HG02678 (cell line): Measurements from ENCODE around the gene CDC123.
"Not testable (repeated sequence)": the region's sequence is repeated elsewhere in the genome, so short reads cannot be mapped to it uniquely, and the experiment has no call there.

ENCODE experiments used
- ATAC-seq: cut with Tn5 transposase; IDR thresholded peaks from one replicate; pipeline ENCODE4 v1.9.1; 2021; ENCODE audit warnings: mild to moderate bottlenecking, moderate library complexity; ENCODE audit not compliant: unreplicated experiment

Gene CDC123

DNA sequence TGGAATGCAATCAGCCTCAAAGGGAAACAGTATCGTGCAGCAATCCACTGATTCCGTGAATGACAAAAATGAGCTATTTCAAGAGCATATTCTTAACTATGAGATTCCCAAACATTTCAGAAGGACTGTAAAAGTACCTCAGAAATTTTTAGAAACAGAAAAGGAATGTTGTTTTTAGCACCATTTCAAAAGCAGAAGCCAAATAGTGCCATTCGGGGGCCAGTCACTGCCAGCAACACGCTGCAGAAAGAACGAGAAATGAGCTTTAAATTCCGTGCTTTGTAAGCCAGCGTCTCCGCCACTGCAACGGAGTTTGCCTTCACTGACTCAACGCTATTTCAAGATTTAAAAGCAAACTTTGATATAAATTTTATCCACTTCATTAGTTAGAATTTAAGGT, 6.6 kb upstream of the CDC123 start:
- ATAC-seq, result no peak

DNA sequence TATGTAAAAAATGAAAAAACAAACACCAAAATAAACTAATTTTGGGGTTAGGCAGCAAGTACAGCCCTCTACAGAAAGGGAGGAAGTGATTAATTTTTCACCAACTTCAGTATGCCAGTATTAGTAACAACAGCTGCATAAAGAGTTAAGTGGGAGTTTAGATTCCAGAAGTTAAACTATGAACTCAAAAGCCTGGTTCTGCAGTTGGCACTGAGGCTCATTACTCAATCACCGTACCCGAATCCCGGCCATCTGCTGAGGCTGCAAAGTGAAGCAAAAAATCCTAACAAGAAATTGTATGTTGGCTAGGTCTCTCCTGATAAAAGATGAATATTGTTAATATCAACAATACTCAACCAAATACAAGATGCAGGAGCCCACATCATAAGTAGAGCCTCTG, 4.3 kb upstream of the CDC123 start:
- ATAC-seq, result no peak

DNA sequence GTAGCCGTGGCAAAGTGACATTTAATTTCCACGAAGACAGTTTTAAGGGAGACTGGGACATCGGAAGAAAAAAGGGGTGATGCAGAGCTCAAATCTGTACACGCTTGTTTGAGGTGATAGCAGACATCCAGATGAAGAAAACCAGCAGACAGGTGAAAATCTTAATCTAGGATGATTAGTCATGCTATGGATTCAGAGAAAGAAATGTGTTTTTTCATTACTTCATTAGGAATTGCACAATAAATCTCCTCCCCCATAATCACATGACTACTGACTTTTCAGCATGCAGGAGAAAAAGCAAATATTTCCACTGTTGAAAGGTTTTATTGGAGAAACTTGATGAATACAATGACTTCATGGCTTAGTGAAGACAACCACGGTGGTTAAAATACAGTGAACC, 2.8 kb upstream of the CDC123 start:
- ATAC-seq, result no peak

DNA sequence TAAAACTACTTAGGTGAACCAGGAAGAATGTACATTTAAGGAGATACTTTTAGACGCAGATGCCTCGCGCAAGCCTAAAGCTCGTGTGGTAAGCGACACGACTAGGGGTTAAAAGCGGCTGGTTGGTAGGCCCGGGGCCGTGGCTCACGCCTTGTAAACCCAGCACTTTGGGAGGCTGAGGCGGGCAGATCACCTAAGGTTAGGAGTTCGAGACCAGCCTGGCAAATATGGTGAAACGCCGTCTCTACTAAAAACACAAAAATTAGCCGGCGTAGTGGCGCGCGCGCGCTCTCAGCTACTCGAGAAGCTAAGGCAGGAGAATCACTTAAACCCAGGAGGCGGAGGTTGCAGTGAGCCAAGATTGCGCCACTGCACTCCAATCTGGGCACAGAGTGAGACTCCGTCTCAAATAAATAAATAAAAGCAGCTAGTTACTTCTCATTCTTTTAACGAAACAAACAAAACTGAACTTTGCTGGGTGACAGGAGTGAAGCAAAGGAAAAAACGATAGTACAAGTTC, 1.2 kb upstream of the CDC123 start:
- ATAC-seq, result no peak

DNA sequence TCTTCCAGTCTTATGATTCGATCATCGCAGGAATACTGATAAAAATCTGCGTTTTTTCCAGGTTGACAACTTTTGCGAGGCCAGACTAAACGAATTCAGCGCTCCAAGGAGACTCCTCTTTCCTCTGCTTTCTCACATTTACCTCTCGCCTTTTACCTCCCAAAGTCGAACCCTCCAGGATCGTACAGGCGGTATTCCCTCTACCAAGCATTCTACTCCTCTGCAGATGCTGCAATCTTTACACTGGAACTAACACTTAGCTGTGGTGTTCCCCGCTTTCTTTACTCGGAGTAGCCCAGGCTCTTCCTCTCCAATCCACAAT, 746 bp upstream of the CDC123 start:
- no peak for ATAC-seq

DNA sequence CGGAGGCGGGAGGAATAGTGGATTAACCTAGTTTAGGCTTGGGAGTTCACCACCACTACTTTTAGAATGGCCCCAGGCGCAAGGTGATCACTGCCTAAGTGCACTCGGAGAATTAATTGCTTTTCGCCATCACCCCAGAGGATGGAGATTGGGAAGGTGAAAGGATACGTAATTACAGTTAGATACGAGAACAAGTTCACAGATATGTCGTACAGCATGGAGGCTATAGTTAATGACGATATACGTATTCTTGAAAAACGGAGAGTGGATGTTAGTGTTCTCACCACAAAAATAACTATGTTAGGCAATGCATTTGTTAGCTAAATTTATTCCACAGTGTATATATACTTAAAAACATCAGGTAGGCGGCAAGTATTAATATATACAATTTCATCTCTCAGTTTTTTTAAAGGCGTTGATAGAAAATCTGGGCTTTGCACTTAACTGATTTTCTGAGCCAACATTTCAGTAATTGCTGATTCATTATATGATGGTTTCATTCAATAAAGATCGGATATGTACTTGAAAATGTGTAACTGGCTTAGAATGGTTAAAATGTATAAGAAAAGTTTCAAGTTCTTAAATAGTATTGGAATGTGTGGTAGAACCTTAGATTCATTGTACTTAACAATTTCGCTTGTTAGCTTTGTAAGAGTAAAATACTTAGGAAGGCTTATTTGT, 683 bp downstream of the CDC123 start:
- no peak for ATAC-seq

DNA sequence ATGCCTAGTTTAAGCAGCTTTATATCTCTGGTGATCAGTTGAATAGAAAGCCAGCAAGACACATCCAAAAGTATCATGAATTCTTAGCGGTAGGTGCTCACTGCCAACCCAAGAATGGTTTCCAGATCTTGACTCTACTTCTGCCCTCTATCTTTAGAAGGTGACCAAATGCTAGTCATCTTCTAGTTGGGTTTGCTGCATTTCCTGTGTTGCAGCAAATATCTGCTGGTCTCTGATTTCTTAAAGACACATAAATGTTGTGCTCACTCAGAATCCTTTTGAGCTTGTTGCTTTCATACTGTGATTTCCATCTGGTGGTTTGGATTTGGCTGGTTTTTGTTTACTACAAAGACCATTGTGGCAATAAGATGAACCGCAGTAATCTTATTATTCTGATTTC, 2.2 kb downstream of the CDC123 start:
- ATAC-seq, result no peak

DNA sequence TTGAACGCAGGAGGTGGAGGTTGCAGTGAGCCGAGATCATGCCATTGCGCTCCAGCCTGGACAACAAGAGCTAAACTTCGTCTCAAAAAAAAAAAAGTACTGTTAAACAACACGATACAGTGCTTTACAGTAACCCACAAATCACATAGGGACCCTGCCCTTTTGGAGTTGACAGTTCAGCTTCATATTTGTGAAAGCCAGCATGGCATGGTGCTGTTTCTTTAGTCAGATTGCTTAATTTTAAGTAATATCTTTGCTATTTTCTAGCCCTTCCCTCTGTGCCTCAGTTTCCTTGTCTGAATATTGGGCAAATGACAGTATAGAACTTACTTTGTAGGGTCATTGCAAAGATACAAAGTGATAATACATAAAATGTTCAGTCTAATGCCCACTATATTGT, 4.9 kb downstream of the CDC123 start:
- ATAC-seq, result no peak

DNA sequence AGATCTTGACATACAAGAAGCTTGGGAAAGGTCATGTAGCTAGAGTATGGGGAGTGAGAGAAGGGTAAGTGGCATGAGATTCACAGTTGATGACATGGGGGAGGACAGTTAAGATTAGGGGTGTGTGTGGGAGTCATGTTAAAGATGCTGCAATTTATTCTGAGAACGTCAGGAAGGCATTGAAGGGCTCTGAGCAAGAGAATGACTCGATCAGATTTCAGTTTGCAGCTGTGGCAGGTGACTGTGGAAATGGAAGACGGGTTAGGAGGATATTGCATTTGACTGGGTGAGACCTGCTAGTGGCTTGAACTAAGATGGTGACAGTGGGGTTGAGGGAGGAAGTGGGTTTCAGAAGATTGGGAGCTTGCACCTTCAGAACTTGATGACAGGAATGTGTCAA, 5.6 kb downstream of the CDC123 start:
- ATAC-seq, result no peak

DNA sequence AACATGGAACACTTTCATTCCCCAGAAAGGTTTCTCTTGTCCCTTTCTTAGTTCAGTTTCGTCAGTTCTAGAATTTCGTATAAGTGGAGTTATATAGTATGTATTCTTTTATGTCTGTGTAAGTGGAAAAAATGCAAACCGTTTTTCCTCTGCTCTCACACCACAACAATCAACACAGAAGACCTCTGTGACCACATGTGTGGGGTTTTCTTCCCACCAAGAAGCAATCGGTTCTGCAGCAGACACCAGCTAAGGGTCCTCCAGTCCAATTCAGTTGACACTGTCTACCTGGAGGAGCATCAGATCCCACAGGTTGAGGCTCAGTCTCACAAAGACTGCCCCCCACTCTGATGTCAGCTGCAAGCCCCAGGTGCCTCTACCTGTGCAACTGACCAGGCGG, 6.2 kb downstream of the CDC123 start:
- ATAC-seq, result no peak

DNA sequence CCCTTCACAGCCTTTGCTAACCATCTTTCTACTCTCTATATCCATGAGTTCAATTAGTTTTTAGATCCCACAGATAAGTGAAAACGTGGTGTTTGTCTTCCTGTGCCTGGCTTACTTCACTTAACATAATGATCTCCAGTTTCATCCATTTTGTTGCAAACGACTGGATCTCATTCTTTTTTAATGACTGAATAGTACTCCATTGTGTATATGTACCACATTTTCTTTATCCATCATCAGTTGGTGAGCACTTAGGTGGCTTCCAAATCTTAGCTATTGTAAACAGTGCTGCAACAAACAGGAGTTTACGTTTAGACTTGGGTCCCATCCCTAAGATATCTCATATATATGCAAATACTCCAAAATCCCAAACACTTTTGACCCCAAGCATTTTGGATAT, 9.1 kb downstream of the CDC123 start:
- ATAC-seq, result no peak

DNA sequence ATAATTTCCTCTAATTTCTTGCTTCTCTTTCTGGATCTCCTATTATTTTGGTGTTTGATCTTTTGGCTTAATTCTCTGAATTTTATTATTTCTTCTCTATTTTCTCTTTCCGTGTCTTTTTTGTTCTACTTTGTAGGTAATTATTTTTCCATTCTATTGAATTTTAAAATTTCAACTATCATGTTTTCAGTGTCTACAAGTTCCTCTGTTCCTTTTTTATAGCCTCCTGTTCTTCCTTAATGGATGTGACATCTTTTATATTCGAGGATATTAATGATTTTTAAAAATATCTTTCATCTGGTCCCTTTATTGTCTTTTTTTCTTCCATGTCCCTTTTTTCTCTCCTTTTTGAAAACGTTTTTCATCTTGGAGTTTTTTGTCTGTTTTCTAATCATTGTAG, 11.1 kb downstream of the CDC123 start:
- ATAC-seq, result no peak

DNA sequence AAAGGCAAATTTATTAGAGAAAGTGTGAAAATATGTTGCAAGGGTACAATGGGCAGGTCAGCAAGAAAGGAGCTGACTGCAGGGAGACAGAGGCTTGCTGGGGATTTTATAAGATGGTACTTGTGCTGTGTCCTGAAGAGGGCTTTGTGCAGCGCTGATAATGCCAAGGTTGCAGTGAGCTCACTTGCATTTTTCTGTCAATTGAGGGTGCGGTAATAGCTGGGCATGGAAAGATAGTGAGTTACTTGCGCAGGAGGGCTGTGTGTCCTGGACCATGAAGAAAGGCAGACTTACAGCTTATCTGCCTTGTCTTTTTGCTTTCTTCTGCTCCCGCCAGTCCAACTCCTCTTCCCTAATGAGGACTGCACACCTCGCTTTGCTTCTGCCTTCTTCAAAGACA, 12.5 kb downstream of the CDC123 start:
- no peak for ATAC-seq

DNA sequence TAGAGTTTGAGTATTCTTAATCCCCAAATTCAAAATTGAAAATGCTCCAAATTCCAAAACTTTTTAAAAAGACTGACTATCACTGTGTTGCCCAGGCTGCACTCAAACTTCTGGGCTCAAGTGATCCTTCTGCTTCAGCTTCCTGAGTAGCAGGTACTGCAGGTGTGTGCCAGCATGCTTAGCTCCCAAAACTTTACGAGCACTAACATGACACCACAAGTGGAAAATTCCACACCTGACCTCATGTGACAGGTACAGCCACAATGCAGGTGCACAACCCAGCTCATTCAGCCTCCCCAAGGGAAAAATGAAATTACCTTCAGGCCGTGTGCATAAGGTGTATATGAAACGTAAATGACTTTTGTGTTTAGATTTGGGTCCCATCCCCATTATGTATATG, 16.5 kb downstream of the CDC123 start:
- ATAC-seq, result no peak

DNA sequence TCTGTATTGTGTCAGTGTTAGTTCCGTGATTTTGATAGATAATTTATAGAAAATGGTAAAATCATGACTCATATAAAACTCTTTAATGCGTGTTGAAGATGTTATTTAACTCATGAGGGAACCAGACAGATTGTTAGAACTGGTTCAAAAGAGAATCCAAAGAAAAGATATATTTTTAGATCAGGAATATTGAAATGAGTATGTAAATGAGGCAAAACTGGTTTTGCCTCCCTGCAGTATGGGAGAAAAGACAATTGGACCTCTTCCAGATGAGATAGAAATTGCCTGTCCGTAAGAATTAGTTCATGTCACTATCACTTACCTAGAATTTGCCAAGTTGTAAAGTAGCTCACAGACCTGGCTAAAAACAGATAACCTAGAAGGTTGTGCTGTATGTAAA, 17.6 kb downstream of the CDC123 start:
- ATAC-seq, result no peak

DNA sequence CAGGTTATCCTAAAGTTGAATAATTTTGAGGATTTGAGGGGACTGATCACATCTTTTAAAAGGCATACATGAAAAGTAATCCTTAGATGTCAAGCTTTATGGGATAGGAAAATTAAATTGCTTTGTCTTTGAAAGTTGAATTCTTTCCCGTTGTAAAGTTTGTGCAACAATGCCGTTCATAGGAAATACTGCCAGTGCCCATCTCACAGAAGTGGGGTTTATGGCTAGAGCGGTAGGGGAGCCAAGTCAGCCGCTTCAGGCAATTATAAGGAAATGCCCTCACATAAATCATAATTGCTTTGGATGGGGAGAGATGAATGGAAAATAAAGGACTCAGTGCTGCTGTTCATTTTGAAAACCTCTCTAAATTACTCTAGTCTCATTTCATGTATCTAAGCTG, 18.1 kb downstream of the CDC123 start:
- ATAC-seq, result no peak

DNA sequence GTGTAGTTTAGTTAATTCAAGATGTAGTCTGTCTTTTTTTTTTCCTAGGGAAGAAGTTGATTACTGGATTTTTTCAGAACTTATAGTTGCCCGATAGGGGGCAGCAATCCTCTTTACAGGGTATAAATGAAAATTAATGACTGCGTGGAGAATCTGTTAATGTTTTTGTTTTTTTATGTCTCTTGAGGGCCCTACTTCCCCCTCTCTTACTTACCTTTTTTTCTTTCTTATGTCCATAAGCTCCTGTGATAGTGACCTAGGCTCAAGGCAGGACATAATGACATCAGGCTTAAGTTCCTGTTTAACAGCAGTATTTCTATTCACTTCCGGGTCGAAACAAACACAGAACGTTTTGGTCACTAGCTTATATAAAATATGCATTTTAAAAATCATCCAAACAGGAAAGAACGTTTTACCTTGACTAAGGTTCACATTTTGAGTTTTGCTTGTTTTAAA, 18.8 kb downstream of the CDC123 start:
- ATAC-seq, result no peak

DNA sequence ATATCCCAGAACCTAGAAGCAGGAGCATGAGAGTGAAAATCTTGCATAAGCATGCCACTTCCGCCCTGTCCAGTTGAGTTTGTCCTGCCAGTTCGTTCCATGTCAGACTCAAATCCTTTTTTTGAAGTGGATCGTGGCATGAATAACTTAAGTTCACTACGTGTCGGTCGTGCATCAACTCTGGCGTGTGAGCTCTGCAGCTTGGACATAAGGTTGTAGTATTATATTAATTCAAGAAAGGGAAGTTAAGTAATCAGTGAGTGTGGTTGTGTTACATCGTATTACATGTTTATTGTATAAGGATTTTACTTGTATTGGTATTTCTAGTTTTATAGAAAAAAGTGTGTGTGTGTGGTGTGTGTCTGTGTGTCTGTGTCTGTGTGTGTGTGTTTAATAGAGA, 23.0 kb downstream of the CDC123 start:
- ATAC-seq, result no peak

DNA sequence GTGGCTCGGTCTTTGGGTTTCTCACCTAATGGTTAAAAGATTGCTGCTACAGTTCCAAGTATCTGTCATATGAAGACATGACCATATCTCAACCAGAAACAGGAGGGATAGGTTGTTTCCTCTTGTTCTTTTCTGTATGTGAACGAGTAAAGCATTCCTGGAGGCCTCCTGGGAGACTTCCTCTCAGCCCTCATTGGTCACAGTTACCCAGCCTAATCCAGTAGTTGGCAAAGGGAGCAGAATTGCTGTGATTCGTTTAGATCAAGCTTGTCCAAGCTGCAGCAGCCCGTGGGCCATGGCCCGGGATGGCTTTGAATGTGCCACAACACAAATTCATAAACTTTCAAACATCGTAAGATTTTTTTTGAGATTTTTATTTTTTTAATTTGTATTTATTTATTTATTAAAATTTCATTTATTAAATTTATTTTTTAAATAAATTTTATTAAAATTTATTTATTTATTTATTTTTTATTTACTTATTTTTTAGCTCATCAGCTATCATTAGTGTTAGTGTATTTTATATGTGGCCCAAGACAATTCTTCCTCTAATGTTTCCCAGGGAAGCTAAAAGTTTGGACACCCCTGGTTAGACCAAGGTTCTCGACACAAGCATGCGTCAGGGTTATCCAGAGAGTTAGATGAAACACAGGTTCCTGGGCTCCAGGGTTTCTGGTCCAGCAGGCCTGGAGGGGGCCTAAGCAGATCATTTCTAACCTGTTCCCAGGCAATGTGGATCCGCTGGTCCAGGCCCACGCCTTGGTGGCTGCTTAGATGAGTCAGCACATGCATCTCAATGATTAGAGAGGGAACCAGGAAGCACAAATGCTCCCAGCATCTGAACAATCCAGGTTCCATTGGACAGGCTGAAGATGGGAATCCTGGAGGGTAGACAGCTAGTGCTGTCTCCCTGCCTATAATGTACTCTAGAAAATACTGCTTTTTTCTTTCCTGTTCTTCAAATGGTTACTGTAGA, 25.6 kb downstream of the CDC123 start:
- ATAC-seq, result no peak

DNA sequence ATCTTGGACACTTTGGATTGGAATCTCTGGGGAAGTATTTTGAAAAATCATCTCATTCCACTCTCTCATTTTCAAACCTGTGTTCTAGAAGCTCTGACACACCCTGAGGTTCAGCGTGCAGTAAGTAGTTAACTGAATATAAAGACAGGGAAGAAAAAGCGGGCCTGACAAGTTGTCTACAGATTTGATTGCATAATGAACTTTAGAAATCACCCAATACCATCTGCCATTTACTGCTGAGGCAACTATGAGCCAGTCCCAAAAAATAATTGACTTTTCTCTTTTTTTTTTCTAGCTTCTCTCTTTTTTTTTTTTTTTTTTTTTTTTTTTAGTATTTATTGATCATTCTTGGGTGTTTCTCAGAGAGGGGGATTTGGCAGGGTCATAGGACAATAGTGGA, 29.5 kb downstream of the CDC123 start:
- ATAC-seq, result no peak

DNA sequence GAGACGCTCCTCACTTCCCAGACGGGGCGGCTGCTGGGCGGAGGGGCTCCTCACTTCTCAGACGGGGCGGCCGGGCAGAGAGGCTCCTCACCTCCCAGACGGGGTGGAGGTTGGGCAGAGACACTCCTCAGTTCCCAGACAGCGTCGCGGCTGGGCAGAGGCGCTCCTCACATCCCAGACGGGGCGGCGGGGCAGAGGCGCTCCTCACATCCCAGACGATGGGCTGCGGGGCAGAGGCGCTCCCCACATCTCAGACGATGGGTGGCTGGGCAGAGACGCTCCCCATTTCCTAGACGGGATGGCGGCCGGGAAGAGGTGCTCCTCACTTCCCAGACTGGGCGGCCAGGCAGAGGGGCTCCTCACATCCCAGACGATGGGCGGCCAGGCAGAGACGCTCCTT, 30.4 kb downstream of the CDC123 start:
- not testable (repeated sequence) for ATAC-seq

DNA sequence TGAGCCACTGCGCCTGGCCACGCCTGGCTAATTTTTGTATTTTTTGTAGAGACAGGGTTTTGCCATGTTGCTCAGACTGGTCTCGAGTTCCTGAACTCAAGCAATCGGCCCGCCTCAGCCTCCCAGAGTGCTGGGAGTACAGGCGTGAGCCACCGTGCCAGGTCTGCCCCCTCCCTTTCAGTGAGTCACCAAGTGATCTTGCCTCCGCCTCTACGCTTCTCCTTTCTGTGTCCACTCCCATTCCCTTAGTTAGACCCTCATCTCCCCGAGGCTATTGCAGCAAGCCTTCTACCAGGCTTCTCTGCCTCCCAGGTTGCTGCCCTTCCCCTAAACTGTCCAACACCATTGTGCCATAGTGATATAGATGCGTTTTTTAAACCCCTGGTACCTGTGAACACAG, 32.9 kb downstream of the CDC123 start:
- no peak for ATAC-seq
